SU-DHL-6 (cell line): Measurements from ENCODE around the gene LRRFIP1.

Experiments
- H2AFZ ChIP-seq: fragments of 200-600 bp; sonication (generic); 2 replicates; pipeline ENCODE4 v1.6.1; 2014; ENCODE audit warnings: low read depth, mild to moderate bottlenecking, moderate library complexity, mixed read lengths, antibody characterized with exemption, low read length; ENCODE audit not compliant: severe bottlenecking
- H3F3A ChIP-seq: fragments of 200-600 bp; shearing (Covaris generic); 2 replicates; pipeline ENCODE4 v1.6.0; 2016; ENCODE audit warnings: antibody characterized with exemption, mild to moderate bottlenecking; ENCODE audit not compliant: insufficient read depth
- H3K27ac ChIP-seq: fragments of 200-600 bp; sonication (generic); 2 replicates; pipeline ENCODE4 v1.5.1; 2016; ENCODE audit warnings: low read depth, mild to moderate bottlenecking, low read length, moderate library complexity, mixed read lengths
- H3K27me3 ChIP-seq: fragments of 200-600 bp; sonication (generic), shearing (Covaris generic); 2 replicates; pipeline ENCODE4 v1.6.0; 2014; ENCODE audit warnings: mild to moderate bottlenecking, low read length
- H3K36me3 ChIP-seq: fragments of 200-600 bp; sonication (generic); 2 replicates; pipeline ENCODE4 v1.6.1; 2014; ENCODE audit warnings: mild to moderate bottlenecking, low read length, mixed read lengths
- H3K4me2 ChIP-seq: fragments of 300-600, 200-600 bp; shearing (Covaris generic), sonication (generic); 2 replicates; pipeline ENCODE4 v1.6.0; 2014; ENCODE audit warnings: low read length, low read depth, mild to moderate bottlenecking; ENCODE audit not compliant: poor library complexity, severe bottlenecking
- H3K4me3 ChIP-seq: fragments of 200-600 bp; sonication (generic); 2 replicates; pipeline ENCODE4 v1.5.1; 2014; ENCODE audit warnings: antibody characterized with exemption, low read length, mild to moderate bottlenecking, mixed read lengths; ENCODE audit not compliant: insufficient read depth, poor library complexity, severe bottlenecking
- H3K79me2 ChIP-seq: fragments of 200-600 bp; sonication (generic); 2 replicates; pipeline ENCODE4 v1.6.1; 2014; ENCODE audit warnings: mild to moderate bottlenecking, low read length, moderate library complexity; ENCODE audit not compliant: insufficient read depth
- H3K9ac ChIP-seq: fragments of 200-600 bp; sonication (generic); 2 replicates; pipeline ENCODE4 v1.7.0; 2014; ENCODE audit warnings: mild to moderate bottlenecking, low read length
- H3K9me2 ChIP-seq: fragments of 200-600 bp; sonication (generic); replicated peaks from 2 replicates; pipeline ENCODE4 v1.6.1; 2014; ENCODE audit warnings: low read length; ENCODE audit not compliant: insufficient read depth
- H3K9me3 ChIP-seq: fragments of 200-600 bp; sonication (generic); 2 replicates; pipeline ENCODE4 v1.6.1; 2014; ENCODE audit warnings: low read length, mixed read lengths; ENCODE audit not compliant: insufficient read depth
- H4K20me1 ChIP-seq: fragments of 200-600 bp; sonication (generic); 2 replicates; pipeline ENCODE4 v1.6.1; 2014; ENCODE audit warnings: low read depth, mild to moderate bottlenecking, antibody characterized with exemption, low read length, moderate library complexity, mixed read lengths
- CTCF ChIP-seq: fragments of 200-600 bp; sonication (generic); IDR thresholded peaks from one replicate; pipeline ENCODE4 v1.5.1; 2017; ENCODE audit warnings: antibody characterized with exemption, mild to moderate bottlenecking, low read length, moderate library complexity; ENCODE audit not compliant: insufficient read depth, poor library complexity, severe bottlenecking
- EZH2phosphoT487 ChIP-seq: fragments of 200-600 bp; sonication (generic), shearing (Covaris generic); conservative IDR thresholded peaks from 2 replicates; pipeline ENCODE4 v1.6.1; 2018; ENCODE audit warnings: mild to moderate bottlenecking, antibody characterized with exemption, low read length, moderate library complexity, mixed read lengths

LRRFIP1 gene

DNA sequence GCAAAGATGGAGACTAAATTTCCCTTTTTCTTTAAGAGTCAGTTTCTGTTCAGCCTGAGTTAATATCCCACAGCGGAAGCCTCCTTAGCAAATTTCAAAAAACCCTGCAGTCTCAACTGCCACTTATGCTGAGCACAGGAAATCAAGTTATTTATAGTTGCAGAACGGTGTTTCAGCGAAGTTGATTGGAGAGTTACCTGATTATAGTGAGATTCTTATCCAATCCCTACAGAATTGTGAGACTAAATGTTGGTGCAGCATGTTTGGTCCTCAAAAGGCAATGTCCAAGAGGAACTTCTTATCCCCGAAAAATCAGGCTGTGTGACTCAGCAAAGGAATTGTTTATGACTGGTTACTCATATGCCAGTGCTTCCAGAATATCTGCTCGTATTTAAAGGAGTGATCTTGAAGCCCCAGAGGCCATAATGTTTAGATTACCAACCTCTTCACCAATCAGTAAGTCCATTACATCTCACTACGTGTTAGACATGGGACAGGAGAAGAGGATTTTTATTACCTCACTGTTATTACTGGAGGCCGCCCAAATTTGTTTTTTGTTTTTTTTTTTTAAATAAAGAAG is 67.9 kb downstream of the LRRFIP1 start:
- Histone ChIP-seq H4K20me1 (0 out of 2 replicates have a peak, but pooled peaks cover 5% of the 10 kb centered on the region), H2AFZ (no peak overlapping the region), H3K4me2 (peak overlapping the region; percentile 94), H3K79me2 (peaks cover 54% of the 10 kb centered on the region), H3K36me3 (no peaks in the 10 kb centered on the region), H3K27ac (0 out of 2 replicates have a peak overlapping the region, but pooled peaks have one; percentile 35), H3K9me2 (no peaks in the 10 kb centered on the region), H3K27me3 (no peaks in the 10 kb centered on the region), H3K9ac (no peak overlapping the region), H3K4me3 (no peak overlapping the region), H3F3A (peaks cover 9% of the 10 kb centered on the region; the same call in 1 of the 2 replicates), H3K9me3 (no peaks in the 10 kb centered on the region)
- no peak for TF ChIP-seq EZH2phosphoT487
- TF ChIP-seq CTCF: no peak

DNA sequence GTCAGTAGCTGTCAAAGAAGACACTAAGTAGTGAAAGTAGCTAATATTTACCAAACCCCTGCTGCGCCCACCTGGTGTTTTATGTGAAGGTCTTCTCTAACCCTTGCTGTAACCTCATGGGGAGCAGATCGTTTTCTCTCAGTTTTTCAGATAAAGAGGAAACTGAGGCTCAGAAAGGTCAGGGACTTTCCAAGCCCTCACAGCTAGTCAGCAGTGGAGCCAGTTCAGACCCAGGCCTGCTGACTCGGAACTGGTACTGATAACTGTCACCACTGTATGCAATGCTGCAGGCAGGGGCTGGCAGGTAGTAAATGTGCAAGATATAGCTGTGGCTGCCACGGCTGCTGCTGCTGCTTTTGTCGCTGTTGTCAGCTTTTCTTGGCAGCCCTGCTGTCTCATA is 69.1 kb downstream of the LRRFIP1 start:
- Histone ChIP-seq H3K27me3 (no peaks in the 10 kb centered on the region), H2AFZ (no peak overlapping the region), H3K4me3 (no peak overlapping the region), H3K9me3 (no peaks in the 10 kb centered on the region), H3K9ac (no peak overlapping the region), H3K79me2 (peaks cover 63% of the 10 kb centered on the region), H4K20me1 (peaks cover 5% of the 10 kb centered on the region; the same call in 1 of the 2 replicates), H3K36me3 (no peaks in the 10 kb centered on the region), H3K27ac (peak overlapping the region; percentile 35), H3K4me2 (peak overlapping the region; percentile 94), H3K9me2 (no peaks in the 10 kb centered on the region), H3F3A (peaks cover 9% of the 10 kb centered on the region; the same call in 1 of the 2 replicates)
- no peak for TF ChIP-seq CTCF
- no peak for TF ChIP-seq EZH2phosphoT487

DNA sequence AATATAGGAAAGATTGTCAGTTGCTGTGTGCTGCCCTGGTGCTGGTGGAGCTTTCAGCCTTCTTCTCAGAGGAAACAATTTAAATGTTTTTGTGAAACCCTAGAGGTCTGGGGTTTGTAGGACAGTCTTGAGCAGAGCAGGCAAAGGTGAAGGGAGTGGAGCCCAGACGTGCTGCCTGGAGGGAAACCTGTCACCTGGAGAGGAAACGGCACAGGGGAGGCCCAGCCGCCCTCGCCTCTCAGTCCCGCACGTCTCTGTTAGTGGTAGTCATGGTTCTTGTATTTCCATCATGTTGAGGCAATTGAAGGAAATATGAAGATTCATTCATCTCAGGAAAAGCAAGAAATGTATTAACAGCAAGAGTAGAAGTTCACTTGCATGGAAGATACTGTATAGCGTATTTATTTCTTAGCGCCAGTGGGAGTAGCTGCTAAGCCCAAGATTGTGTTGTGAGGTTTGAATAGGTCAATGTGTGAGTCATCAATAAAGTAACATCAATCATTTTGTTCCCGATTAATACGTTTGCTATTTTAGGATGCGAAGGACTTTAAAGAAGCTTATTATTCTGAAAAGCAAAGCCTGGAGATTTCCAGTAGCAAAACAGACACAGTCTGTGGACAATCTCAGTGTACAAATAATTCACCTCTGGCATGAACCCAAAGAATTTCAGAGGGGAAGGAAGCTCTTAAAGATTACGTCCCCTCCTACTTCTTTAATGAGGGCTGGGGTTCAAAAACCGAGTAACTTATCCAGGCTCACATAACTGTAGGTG is 70.4 kb downstream of the LRRFIP1 start:
- H3K27ac ChIP-seq: no peak overlapping the region
- no peaks in the 10 kb centered on the region for H3K9me3 ChIP-seq
- H3K9ac ChIP-seq: no peak overlapping the region
- H3K79me2 ChIP-seq: peaks cover 74% of the 10 kb centered on the region
- H3K4me3 ChIP-seq: no peak overlapping the region
- no peaks in the 10 kb centered on the region for H3K27me3 ChIP-seq
- H2AFZ ChIP-seq: no peak overlapping the region
- no peaks in the 10 kb centered on the region for H3K36me3 ChIP-seq
- H4K20me1 ChIP-seq: peaks cover 5% of the 10 kb centered on the region; the same call in 1 of the 2 replicates
- TF ChIP-seq EZH2phosphoT487: no peak
- no peak for TF ChIP-seq CTCF
- peaks cover 9% of the 10 kb centered on the region; the same call in 1 of the 2 replicates for H3F3A ChIP-seq
- H3K4me2 ChIP-seq: no peak overlapping the region
- no peaks in the 10 kb centered on the region for H3K9me2 ChIP-seq
